Body of pancreas (tissue), 4 donors: Measurements from ENCODE around the gene CDR2.

ENCODE experiments used
- CTCF ChIP-seq, 7 experiments: fragments of 450-650 bp in 4 of 7; fragments of 200-600 bp in 3 of 7; sonication (generic) in 3 of 7; IDR thresholded peaks; one replicate each; pipeline ENCODE4 v1.5.1; 2016 to 2019; ENCODE audit warnings: antibody characterized with exemption in 7 of 7
- POLR2A ChIP-seq, 3 donors: fragments of 450-650 bp; IDR thresholded peaks; one replicate each; pipeline ENCODE4 v1.6.1; 2016; ENCODE audit warnings: antibody characterized with exemption in 3 of 3, mild to moderate bottlenecking in 2 of 3

DNA sequence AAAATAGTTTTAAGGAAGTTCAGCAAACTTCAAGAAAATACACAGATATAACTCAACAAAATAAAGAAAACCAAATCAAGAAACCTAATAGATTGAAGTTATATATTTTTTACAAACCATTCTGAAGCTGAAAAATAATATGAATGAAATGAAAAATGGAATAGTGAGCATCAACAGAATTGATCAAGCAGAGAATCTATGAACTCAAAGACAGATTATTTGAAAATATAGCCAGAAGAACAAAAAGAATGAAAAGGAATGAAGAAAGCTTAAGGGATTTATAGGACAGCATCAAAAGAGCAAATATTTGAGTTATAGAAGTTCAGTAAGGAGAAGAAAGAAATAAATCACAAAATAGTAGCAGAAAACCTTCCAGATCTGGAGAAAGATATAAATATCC lies 37.8 kb downstream of the CDR2 start:
- TF ChIP-seq POLR2A (IDR thresholded peaks at IDR 0.05) (no peak), CTCF (IDR thresholded peaks at IDR 0.05) (no peak)
